Type B pancreatic cell (in vitro differentiated cells): Measurements from ENCODE around the gene MAPK8. TPM values are rescaled to one million over a fixed set of nuclear protein-coding genes. Genes with fewer than 3 reads are reported as not detected.

Experiments used
- DNase-seq: peaks from one replicate; pipeline ENCODE4 v3.0.0; 2021; ENCODE audit warnings: mixed read lengths; ENCODE audit not compliant: unreplicated experiment; ENCODE audit errors: extremely low spot score
- H3K27ac Mint-ChIP-seq: 2 replicates; pipeline ENCODE4 v1.8.0; 2021; ENCODE audit warnings: mild to moderate bottlenecking, mixed read lengths
- H3K27me3 Mint-ChIP-seq: 2 replicates; pipeline ENCODE4 v1.8.0; 2021; ENCODE audit warnings: mixed read lengths
- H3K36me3 Mint-ChIP-seq: 2 replicates; pipeline ENCODE4 v1.8.0; 2021; ENCODE audit warnings: mixed read lengths
- H3K4me1 Mint-ChIP-seq: one replicate; pipeline ENCODE4 v1.8.0; 2021; ENCODE audit warnings: mixed read lengths; ENCODE audit not compliant: unreplicated experiment
- H3K4me3 Mint-ChIP-seq: 2 replicates; pipeline ENCODE4 v1.8.0; 2021; ENCODE audit warnings: mild to moderate bottlenecking, mixed read lengths
- H3K9me3 Mint-ChIP-seq: 2 replicates; pipeline ENCODE4 v1.8.0; 2021; ENCODE audit warnings: mixed read lengths
- CTCF ChIP-seq: fragments of 200-600 bp; sonication (generic); conservative IDR thresholded peaks from 2 replicates; pipeline ENCODE4 v1.5.0; 2021; ENCODE audit warnings: antibody characterized with exemption, mild to moderate bottlenecking
- total RNA-seq: library from RNA; stranded (reverse); gene quantifications from 2 replicates; pipeline ENCODE4 v1.2.1, GENCODE V29; 2021; ENCODE audit warnings: low replicate concordance

The MAPK8 gene
- total RNA-seq, 1 donor from 2014 or later, result 48.4 TPM

- Mint-ChIP-seq H3K36me3 (no peaks in the 10 kb centered on the region), H3K4me1 (peaks cover 9% of the 10 kb centered on the region), H3K9me3 (no peaks in the 10 kb centered on the region), H3K4me3 (no peak overlapping the region), H3K27me3 (no peaks in the 10 kb centered on the region), H3K27ac (no peak overlapping the region)
- no peak for DNase-seq
- TF ChIP-seq CTCF, result no peak
Observed at GRCh38 chr10:48461623-48462481, 155.4 kb downstream of the MAPK8 start.

- Mint-ChIP-seq H3K36me3 (no peaks in the 10 kb centered on the region), H3K27me3 (no peaks in the 10 kb centered on the region), H3K4me3 (no peak overlapping the region), H3K4me1 (peaks cover 11% of the 10 kb centered on the region), H3K27ac (no peak overlapping the region), H3K9me3 (no peaks in the 10 kb centered on the region)
- TF ChIP-seq CTCF, result no peak
- DNase-seq, result no peak
Observed at GRCh38 chr10:48462482-48463020, 156.1 kb downstream of the MAPK8 start.

GRCh38 chr10:48463318-48464003 lies 157.0 kb downstream of the MAPK8 start:
- DNase-seq, result peak; percentile 58
- H3K9me3 Mint-ChIP-seq, result no peaks in the 10 kb centered on the region
- peak overlapping the region; percentile 46 for H3K27ac Mint-ChIP-seq

GRCh38 chr10:48464121-48464870 lies 157.8 kb downstream of the MAPK8 start:
- no peaks in the 10 kb centered on the region for H3K27me3 Mint-ChIP-seq
- H3K36me3 Mint-ChIP-seq, result no peaks in the 10 kb centered on the region
- no peaks in the 10 kb centered on the region for H3K9me3 Mint-ChIP-seq
- H3K4me1 Mint-ChIP-seq, result peaks cover 19% of the 10 kb centered on the region
- H3K4me3 Mint-ChIP-seq, result no peak overlapping the region
- peak overlapping the region; percentile 46 for H3K27ac Mint-ChIP-seq
- peak; percentile 48 for DNase-seq
- TF ChIP-seq CTCF, result no peak

More at GRCh38 chr10:48463318-48464003, 157.0 kb downstream of the MAPK8 start:
- peaks cover 19% of the 10 kb centered on the region for H3K4me1 Mint-ChIP-seq
- H3K36me3 Mint-ChIP-seq, result no peaks in the 10 kb centered on the region
- no peaks in the 10 kb centered on the region for H3K27me3 Mint-ChIP-seq
- TF ChIP-seq CTCF, result no peak
- H3K4me3 Mint-ChIP-seq, result no peak overlapping the region
